HG02798 (cell line): ENCODE results near the gene TBCC.

Experiments used
- ATAC-seq: cut with Tn5 transposase; IDR thresholded peaks from one replicate; pipeline ENCODE4 v1.9.1; 2021; ENCODE audit warnings: mild to moderate bottlenecking; ENCODE audit not compliant: unreplicated experiment, poor library complexity

TBCC gene

DNA sequence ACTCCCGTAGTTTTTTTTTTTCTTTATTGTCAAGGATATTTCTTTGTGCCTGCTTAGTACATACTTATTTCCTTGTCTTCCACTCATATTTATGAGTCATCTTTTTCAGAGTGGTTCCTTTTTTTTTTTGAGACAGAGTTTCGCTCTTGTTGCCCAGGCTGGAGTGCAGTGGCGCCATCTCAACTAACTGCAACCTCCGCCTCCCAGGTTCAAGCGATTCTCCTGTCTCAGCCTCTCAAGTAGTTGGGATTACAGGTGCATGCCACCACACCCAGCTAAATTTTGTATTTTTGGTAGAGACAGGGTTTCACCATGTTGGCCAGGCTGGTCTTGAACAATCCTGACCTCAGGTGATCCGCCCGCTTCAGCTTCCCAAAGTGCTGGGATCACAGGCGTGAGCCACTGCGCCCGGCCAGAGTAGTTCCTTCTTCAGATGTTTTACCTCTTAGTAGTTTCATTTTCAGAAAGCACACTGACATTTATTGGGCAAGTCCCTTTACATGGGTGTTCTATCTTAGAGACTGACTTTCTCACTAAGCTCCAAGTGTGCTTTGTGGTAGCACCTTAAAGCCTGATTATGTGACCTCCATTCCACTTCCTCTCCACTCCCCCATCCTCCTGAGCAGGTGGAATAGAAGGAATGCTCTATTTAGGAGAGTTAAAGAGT, 29.1 kb upstream of the TBCC start:
- peak; percentile 47 for ATAC-seq

DNA sequence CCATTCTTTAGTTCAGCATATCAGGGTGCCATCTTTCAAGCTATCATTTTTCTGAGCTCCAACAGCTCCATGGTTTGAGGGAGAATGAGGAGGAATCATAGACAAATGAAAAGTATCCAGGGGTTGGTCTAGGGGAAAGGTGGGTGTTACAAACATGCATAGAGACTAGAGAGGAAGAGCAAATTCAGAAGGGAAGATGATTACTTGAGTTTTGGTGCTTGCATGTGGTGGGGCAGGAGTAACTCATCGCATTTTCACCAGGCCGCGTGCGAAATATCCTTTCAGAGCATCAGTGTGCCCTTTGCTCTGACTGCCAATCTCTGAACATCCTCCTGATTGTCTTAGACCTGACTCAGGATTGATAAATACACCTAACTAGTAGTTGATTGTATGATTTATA, 28.3 kb upstream of the TBCC start:
- no peak for ATAC-seq

DNA sequence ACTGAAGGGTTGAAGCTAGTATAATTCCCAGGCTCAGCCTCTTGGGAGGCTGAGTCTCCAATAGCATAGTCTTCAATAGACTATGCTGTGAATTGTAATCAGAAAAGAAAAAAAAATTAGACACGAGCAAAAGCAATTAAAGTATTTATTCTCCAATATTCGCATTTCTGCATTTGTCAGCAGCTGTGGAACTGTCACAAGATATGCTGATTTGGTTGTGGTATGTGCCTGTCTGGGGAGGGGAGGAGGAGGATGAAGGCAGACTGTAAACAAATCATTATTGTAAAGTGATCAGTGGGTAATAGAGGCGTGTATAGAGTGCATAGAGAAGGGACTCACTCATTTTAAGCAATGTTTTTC, 25.8 kb upstream of the TBCC start:
- ATAC-seq = peak; percentile 11

DNA sequence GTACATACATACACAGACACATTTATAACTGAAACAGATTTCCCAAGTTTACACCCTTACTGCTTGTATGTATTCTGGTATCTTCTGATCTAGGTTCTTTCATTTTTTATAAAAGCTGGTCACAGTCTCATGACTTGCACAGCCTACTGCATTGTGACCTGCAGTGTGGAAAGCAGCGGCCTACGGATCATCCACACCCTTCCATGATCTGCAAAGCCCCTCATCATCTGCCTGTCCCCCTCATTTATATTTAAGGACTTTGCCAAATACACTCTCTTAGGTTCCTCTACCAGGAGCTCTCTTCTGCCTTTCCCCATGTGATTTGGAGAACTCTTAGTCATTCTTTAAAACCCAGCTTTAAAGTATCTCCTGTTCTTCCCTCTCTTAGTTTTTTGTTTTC, 23.9 kb upstream of the TBCC start:
- ATAC-seq = no peak

DNA sequence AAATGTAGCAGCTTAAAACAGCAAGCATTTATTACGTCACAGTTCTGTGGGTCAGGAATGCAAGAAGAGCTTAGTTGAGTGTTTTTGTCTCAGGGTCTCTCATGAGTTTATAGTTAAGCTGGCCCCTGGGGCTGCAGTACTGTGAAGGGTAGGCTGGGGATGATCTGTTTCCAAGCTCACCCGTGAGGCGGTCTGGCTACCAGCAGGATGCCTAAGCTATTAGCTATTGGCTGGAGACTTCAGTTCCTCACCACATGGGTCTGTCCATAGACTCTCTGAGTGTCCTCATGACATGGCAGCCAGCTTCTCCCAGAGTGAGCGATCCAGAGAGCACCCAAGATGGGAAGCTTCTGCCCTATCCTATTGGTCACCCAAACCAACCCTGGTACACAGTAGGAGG, 23.1 kb upstream of the TBCC start:
- ATAC-seq = no peak

DNA sequence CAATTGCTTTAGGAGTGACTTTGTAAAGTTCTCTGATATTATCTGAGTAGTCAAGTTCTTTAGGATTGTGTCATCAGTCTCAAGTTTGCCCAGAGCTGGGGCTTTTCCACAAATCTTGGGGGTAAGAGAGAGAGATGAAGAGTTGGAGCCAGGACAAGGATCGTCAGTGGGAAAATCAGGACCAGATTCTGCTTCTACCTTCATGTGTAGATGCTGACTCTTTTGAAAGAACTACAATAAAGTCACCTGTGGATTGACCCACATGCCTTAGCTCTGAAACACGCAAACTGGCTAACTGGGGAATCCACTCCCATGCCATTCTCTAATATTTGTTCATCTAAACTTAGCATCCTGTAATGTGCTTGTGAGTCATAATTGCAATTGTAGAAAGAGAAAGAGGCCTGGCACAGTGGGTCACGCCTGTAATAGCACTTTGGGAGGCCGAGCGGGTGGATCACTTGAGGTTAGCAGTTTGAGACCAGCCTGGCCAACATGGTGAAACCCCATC, 20.3 kb upstream of the TBCC start:
- no peak for ATAC-seq

DNA sequence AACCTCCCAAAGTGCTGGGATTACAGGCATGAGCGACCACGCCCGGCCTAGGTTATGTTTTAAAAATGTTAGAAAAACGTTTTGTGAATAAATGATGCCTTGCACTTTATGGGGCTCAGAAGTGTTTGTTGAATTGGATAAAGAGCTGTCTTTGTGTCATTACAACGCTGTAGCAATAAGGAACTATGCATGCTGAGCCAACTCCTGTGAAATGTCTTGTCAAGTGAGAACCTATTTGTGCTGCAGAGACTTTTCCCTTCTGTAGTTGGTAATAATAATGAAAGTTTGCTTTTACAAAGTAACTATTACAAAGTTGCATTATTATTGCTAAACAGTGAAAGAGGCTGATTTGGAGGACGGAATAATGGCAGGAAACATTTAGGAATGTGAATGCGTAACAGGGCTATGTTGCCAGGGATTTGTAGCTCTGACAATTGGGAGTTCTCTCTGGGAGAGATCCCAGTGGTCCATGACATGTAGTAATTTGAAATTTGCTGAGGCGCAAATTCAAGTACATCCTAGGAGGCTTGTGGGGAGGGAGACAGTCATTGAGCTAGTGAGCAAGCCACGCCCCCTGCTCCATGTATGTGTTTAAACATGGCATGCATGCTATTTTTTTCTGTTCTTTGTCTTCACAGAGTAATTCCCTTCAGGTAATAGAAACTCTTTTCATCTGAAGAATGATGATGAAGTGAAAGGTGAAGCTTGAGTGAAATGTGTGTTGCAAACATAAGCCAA, 19.2 kb upstream of the TBCC start:
- ATAC-seq = no peak

DNA sequence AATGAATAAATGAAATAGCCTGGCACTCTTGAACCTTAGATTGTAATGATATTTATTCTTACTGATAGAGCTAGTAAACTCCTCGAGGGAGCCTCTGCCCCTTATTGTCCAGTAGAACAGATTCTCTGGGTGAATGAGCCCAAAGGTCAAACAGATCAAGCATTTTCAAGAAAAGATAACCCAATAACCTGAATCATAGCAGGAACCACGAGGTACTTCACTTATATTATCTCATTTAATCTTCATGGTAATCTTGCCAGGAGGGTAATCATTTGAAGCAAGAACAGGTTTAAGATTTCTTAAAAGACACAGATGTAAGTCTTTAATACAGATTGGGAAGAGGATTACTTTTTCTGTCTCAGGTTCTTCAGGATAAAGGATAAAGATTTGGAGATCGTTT, 17.0 kb upstream of the TBCC start:
- no peak for ATAC-seq

DNA sequence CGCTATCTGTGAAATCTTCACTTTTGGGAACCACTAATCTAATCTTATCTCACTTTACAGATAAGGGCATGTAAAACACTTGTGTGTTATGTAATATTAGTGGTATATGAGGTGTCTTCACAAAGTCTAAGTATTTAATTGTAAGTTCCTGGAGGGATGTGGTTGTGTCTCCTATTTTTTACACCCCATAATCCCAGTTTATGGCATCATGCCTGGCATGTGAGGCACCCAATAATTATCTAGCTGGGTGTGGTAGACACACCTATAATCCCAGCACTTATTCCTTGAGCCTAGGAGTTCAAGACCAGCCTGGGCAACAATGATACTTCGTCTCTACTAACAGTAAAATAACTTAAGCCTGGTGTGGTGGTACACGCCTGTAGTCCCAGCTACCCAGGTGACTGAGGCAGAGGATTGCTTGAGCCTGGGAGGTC, 16.5 kb upstream of the TBCC start:
- no peak for ATAC-seq

DNA sequence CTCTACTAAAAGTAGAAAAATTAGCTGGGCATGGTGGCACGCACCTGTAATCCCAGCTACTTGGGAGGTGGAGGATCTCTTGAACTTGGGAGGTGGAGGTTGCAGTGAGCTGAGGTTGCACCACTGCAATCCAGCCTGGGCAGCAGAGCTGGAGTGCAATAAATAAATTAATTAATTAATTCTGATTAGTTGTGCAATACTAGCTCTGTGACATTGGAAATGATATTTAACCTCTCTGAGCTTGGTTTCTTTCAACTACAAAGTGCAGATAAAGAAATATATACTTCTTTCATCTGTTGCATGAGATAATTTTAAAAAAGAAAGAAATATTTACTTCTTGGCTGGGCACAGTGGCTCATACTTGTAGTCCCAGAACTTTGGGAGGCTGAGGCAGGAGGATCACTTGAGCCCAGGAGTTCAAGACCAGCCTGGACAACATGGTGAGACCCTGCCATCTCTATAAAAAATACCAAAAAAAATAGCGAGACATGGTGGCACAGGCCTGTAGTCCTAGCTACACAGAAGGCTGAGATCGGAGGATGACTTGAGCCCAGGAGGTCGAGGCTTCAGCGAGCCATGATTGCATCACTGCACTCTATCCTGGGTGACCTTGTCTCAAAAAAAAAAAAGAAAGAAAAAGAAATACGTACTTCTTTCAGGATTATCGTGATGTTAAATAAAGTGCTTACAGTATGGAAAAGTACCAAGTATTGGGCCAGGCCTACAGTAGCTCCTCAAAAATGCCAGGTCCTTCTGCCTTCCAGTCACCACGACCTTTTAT, 15.6 kb upstream of the TBCC start:
- no peak for ATAC-seq

DNA sequence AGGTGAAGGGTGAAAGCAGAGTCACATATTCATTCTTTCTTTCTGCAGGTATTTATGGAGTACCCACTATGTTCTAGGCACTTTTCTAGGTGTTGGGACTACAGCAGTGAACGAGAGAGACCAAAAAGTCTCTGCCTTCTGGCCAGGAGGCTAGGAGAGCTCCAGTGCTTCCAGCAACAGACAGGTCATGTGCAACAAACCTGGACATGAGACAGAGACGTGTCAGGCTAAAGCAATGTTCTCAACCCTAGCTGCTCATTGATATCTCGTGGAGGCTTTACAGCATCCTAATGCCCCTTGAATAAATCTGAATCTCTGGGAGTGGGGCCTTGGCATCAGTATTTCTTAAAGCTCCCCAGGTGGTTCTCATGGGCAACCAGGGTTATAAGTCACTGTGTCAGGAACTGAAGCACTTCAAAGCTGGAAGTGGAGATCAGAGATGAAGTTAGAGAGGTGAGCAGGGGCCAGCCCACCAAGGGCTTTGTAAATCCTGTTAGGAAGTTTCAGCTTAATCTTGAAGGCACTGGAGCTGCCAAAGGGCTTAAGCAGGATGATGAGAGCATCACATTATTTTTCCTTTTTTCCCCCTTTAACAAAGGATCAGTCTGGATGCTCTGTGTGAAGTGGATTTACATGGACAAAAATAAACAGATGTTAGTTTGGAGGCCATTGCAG, 13.0 kb upstream of the TBCC start:
- ATAC-seq = no peak

DNA sequence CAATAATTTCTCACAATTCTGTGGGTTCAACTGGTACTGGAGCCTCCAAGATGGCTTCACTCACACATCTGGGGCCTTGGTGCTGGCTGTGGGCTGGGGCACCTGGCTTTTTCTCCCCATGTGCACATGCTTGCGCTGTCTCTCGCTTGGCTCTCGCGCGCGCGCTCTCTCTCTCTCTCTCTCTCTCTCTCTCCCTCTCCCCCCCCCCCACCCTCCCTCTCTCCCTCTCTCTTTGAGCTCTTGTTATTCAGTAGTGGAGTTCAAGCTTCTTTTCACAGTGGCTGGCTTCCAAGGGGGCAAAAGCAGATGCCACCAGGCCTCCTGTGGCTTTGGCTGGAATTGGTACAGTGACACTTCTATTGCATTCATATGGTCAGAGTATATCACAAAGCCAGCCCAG, 10.8 kb upstream of the TBCC start:
- no peak for ATAC-seq

DNA sequence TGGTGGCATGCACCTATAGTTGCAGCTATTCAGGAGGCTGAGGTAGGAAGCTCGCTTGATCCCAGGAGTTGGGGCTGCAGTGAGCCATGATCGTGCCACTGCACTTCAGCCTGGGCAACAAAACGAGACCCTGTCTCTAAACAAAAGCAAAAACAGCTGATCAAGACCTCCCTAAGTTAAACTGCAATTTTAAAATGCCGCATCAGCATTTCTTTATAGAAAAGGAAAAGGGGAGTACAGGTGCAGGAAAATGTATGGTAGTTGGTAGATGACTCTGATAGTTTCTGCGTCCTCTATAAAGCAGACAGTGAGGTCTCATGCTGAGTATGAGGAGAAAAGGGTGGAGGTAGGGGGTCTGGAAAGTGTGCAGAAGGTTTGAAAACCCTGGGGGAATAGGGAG, 8.9 kb upstream of the TBCC start:
- ATAC-seq = no peak

DNA sequence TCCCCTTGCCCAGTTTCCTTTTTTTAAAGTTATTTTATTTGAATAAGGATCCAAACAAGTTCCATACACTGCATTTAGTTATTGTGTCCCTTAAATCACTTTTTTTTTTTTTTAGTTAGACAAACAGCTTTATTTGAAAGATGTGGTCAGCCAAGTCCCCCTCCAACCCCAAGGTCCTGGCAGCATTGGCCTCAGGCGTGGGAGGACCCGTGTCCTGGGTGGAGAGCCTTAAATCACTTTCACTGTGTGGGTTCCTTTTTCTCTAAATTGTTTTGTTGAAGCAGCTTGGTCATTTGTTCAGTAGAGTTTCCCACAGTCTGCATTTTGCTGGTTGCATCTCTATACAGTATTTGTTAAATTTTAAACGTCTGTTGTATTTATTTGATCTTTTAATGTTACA, 5.2 kb upstream of the TBCC start:
- ATAC-seq = no peak

DNA sequence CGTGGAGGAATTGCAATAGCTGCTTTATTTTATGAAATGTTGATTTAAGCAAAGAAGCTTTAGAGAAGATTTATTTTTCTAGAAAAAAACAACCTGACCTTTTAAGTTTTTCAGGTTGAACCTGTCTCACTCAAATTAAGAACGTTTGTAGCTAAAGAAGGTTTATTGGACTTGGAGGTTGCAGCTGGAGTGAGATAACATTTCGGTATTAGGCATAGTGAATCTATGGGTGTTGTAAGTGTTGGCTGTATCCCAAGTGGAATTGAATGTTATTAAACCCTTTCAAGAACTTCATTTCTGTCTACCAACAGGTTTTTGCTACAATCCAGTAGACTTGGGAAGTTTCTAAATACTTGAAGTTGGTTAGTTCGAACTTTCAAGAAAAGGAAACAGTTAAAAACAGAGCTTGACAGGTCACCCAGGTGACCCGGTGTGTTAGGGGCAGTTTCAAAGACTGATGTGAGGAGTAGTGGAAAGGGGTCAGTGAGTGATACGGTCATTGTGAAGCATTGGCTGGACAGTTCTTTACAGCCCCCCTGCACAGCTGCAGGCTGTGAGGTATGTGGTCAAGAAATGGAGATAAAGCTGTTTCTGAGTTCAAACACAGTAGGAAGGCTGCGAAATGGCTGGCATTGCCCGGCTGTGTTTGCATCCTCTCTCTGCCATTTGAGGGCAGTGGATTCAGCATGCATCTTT, 2.4 kb upstream of the TBCC start:
- no peak for ATAC-seq

DNA sequence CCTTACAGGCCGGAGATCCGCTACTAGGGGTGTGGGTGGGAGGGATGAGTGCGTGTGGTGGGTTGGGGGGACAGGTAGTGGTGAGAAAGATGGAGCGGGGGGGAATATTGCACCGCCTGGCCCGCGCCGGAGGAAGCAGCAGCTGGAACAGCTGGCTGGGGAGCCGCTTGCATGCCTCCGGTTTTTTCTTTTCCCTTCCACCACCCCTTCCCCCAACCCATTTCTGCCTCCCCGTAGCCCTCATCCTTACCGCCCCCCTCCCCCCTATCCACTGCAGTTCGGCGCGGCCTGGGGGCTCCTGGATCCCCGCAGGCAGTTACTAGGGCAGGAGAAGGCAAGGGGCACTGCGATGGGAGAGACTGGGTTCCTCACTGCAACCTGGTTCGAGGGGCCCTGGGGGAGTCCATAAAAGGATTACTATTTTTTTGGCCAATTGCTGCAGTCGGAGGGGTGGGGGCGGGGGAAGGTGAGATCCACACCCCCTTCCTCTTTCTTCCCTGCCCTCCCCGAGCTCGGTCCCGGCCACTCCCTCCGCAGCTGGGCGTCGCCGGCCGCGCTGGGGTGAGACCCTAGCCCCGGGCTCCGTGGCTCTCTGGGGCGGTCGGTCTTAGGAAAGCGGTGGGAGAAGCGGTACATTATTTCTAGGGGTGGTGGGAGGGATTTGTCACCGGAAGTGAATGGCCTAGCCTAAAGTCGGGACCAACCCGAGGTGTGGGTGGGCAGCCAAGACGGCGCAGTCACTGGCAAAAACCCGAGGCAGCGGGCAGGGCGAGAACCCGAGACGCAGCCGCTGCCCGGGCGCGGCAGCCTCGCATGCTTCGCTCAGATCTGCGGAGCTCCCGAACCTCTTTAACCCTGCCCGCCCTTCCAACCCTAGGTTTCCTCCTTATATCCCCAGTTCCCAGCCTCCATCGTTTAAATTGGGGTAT, 824 bp upstream of the TBCC start:
- ATAC-seq = peak; percentile 71

DNA sequence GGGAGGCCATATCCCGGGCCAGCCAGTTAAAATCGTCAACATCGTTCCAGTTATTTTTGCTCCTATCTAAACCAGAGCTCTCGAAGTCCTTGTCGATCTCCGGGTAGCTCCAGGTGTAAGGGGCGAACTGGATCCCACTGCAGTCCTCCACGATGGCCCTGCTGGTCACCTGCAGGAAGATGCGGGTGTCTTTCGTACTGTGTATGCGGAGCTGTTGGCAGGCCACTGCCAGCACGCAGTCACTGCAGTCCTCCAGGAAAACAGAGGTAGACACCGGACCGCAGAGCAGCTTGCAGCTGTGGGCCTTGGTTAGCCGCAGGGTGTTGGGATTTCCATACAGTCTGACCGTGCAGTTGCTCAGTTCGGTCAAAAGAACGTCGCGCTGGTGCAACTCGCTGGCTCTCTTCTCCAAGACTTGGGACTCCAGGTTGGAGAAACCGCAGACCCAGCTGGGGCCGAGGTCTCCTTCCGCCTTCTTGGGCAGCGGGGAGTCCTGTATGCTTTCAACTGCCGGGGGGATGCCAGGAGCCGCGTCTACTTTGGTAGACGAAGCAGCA, 742 bp downstream of the TBCC start:
- ATAC-seq = no peak

DNA sequence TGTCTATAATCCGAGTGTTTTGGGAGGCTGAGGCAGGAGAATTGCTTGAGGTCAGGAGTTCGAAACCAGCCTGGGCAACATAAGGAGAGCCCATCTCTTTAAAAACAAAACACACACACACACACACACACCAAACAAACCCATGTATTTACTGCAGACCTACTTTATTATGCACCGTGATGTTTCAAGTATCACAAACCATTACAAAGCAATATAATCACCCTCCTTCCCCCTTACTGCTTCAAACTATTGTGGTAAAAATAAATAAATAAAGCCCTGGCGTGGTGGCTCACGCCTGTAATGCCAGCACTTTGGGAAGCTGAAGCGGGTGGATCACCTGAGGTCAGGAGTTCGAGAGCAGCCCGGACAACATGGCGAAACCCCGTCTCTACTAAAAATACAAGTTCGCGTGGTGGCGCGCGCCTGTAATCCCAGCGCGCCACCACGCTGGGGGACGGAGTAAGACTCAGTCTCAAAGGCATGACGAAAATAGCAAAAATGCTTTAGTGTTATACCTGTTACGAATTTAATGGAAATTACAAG, 1.5 kb downstream of the TBCC start:
- ATAC-seq = no peak
